Panc1 (cell line): ENCODE data around the gene RIMS1. TPM values are rescaled to one million over a fixed set of nuclear protein-coding genes. Genes with fewer than 3 reads are reported as not detected.

Experiments
- ATAC-seq: fragments of 200-7000 bp; cut with Tn5 transposase; 2 replicates; pipeline ENCODE4 v1.9.1; 2020; ENCODE audit warnings: mild to moderate bottlenecking, moderate library complexity
- BruUV-seq: library from RNA; stranded (reverse); fragments of 400-500 nt; replicated peaks from 2 replicates; lab custom pipeline; 2021; lab: Mats Ljungman, UMichigan
- CTCF ChIA-PET: fragments of 300-600 bp; sonication (Branson Sonifier 250); formaldehyde crosslinking; loops from one replicate; lab custom pipeline; 2022; ENCODE audit warnings: antibody characterized with exemption; lab: Charles Lee
- POLR2A ChIA-PET: fragments of 300-600 bp; sonication (Branson Sonifier 250); formaldehyde crosslinking; loops from one replicate; lab custom pipeline; 2022; ENCODE audit warnings: antibody characterized with exemption; lab: Charles Lee
- DNase-seq: peaks from one replicate; pipeline ENCODE4 v3.0.0-alpha.2; 2010; ENCODE audit warnings: low read depth, low spot score
- H3K27ac ChIP-seq: 2 replicates; pipeline ENCODE4 v1.5.1; 2011; ENCODE audit warnings: mild to moderate bottlenecking, low read length, inconsistent platforms
- H3K27me3 ChIP-seq: fragments of 200-500 bp; sonication (Bioruptor generic); 2 replicates; pipeline ENCODE4 v1.6.0; 2014; ENCODE audit warnings: low read length, inconsistent platforms; ENCODE audit not compliant: control insufficient read depth, insufficient read depth
- H3K36me3 ChIP-seq: fragments of 200-500 bp; sonication (Bioruptor generic); 2 replicates; pipeline ENCODE4 v1.5.1; 2014; ENCODE audit warnings: inconsistent platforms, mild to moderate bottlenecking, low read length, moderate library complexity; ENCODE audit not compliant: control insufficient read depth, insufficient read depth
- H3K4me1 ChIP-seq: 2 replicates; pipeline ENCODE4 v1.5.1; 2011; ENCODE audit warnings: inconsistent platforms, mild to moderate bottlenecking, low read length, moderate library complexity; ENCODE audit not compliant: control insufficient read depth, insufficient read depth
- H3K4me3 ChIP-seq, 2 experiments: 2 replicates each; pipeline ENCODE4 v1.5.1; 2011 to 2012; ENCODE audit warnings: low read depth in 2 of 2, low read length in 2 of 2, mild to moderate bottlenecking in 2 of 2, inconsistent platforms in 1 of 2, moderate library complexity in 1 of 2
- H3K9me3 ChIP-seq: fragments of 200-500 bp; sonication (Bioruptor generic); 2 replicates; pipeline ENCODE4 v1.5.1; 2014; ENCODE audit warnings: low read depth, mild to moderate bottlenecking, inconsistent platforms, low read length, moderate library complexity; ENCODE audit not compliant: control insufficient read depth, insufficient read depth
- CTCF ChIP-seq: fragments of 450-650 bp; IDR thresholded peaks from 2 replicates; pipeline ENCODE4 v1.5.1; 2017; ENCODE audit warnings: mild to moderate bottlenecking
- POLR2AphosphoS5 ChIP-seq: IDR thresholded peaks from 2 replicates; pipeline ENCODE4 v1.6.1; 2012; ENCODE audit warnings: mild to moderate bottlenecking, low read depth, low read length, moderate library complexity
- REST ChIP-seq, 2 experiments: IDR thresholded peaks; 2 replicates each; pipeline ENCODE4 v1.6.1; 2011 to 2012; ENCODE audit warnings: low read depth in 2 of 2, control low read depth in 1 of 2, low read length in 1 of 2, mild to moderate bottlenecking in 1 of 2, moderate library complexity in 1 of 2; ENCODE audit not compliant: insufficient read depth in 1 of 2
- SIN3A ChIP-seq: IDR thresholded peaks from 2 replicates; pipeline ENCODE4 v1.6.1; 2012; ENCODE audit warnings: low read depth, mild to moderate bottlenecking, low read length, moderate library complexity, borderline replicate concordance; ENCODE audit not compliant: insufficient read depth
- TCF7L2 ChIP-seq: IDR thresholded peaks from 2 replicates; pipeline ENCODE4 v1.6.1; 2011; ENCODE audit warnings: mild to moderate bottlenecking, low read depth, low read length, inconsistent platforms
- in situ Hi-C: cut with HindIII; loops from 2 replicates; pipeline ENCODE4 v1.10.0; 2016; ENCODE audit warnings: low sequenced_read_pairs, low pct_unique_long_range_greater_than_20kb
- intact Hi-C: fragments of 100-400 bp; cut with micrococcal nuclease; formaldehyde crosslinking; loops from one replicate; pipeline ENCODE4 v1.10.0; 2022; ENCODE audit not compliant: unreplicated experiment
- total RNA-seq: library from RNA; stranded (reverse); gene quantifications from one replicate; pipeline ENCODE4 v1.2.1, GENCODE V29; 2021; ENCODE audit not compliant: unreplicated experiment

The RIMS1 gene
- total RNA-seq, 1 experiment from 2014 or later = 0.18 TPM

GRCh38 chr6:72203983-72204382 is 317.6 kb downstream of the RIMS1 start:
- Histone ChIP-seq H3K4me1 (no peaks in the 10 kb centered on the region), H3K36me3 (no peaks in the 10 kb centered on the region), H3K27ac (no peak overlapping the region), H3K9me3 (no peaks in the 10 kb centered on the region), H3K27me3 (peaks cover 24% of the 10 kb centered on the region), H3K4me3 (no peak overlapping the region)
- in situ Hi-C loops (no loop called here), intact Hi-C loops (no loop called here)
- CTCF ChIA-PET = no interaction called here
- DNase-seq (no peak), ATAC-seq (no peak)
- POLR2A ChIA-PET = no interaction called here
- no peak for TF ChIP-seq SIN3A
- TF ChIP-seq POLR2AphosphoS5 = no peak
- TF ChIP-seq TCF7L2 = no peak
- no peak for TF ChIP-seq CTCF
- TF ChIP-seq REST (IDR thresholded peaks at IDR 0.05; ENCODE audit: insufficient read depth in 1 of 2, low read depth in 2 of 2, low read length in 1 of 2) = no peak
- BruUV-seq = no TSS peak

DNA sequence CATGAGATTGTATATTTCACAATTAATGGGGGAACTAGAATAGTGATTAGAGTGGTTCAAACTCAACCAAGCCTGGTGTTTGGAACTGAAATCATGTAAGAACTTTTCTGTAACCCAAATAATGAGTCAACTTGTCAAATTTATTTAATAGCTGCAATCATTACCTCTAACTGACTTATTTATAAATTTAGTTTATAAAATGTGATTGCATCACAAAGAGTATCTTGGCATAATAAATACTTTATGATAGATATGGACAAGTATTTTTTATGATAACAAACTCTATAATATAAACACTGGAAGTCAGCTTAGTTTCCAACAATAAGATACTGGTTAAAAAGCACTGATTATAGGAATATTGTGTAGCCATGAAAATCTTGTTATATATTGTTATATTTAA is 319.1 kb downstream of the RIMS1 start:
- in situ Hi-C loops = no loop called here
- BruUV-seq = no TSS peak
- H3K36me3 ChIP-seq = no peaks in the 10 kb centered on the region

More for the DNA sequence above, 319.1 kb downstream of the RIMS1 start:
- Histone ChIP-seq H3K4me3 (no peak overlapping the region), H3K27ac (no peak overlapping the region), H3K9me3 (no peaks in the 10 kb centered on the region), H3K4me1 (no peaks in the 10 kb centered on the region), H3K27me3 (peaks cover 24% of the 10 kb centered on the region)
- ChIA-PET CTCF (no interaction called here), POLR2A (no interaction called here)
- ATAC-seq (no peak), DNase-seq (no peak)
- intact Hi-C loops = no loop called here
- TF ChIP-seq POLR2AphosphoS5 (no peak), TCF7L2 (no peak), CTCF (no peak), SIN3A (no peak), REST (IDR thresholded peaks at IDR 0.05; ENCODE audit: insufficient read depth in 1 of 2, low read depth in 2 of 2, low read length in 1 of 2) (no peak)
